Keratinocyte (primary cell): ENCODE data around the gene CCR7. TPM values are rescaled to one million over a fixed set of nuclear protein-coding genes. Genes with fewer than 3 reads are reported as not detected.

Source experiments
- DNase-seq: peaks from one replicate; pipeline ENCODE4 v3.0.0-alpha.2; 2011; ENCODE audit warnings: low read depth, missing footprints, low spot score
- FAIRE-seq: peaks from 2 replicates; lab custom pipeline; 2011; peaks lifted over from hg19 to GRCh38; lab: Jason Lieb, UNC
- H2AFZ ChIP-seq: 2 replicates; pipeline ENCODE4 v1.6.0; 2012; ENCODE audit warnings: low read length, control low read depth, inconsistent platforms; ENCODE audit not compliant: control insufficient read depth
- H3K27ac ChIP-seq: 2 replicates; pipeline ENCODE4 v1.5.1; 2011; ENCODE audit warnings: low read length; ENCODE audit not compliant: control insufficient read depth, insufficient read depth
- H3K27me3 ChIP-seq: 3 replicates; pipeline ENCODE4 v1.6.0; 2011; ENCODE audit warnings: low read length; ENCODE audit not compliant: control insufficient read depth, insufficient read depth; ENCODE audit errors: extremely low read depth
- H3K36me3 ChIP-seq, 2 experiments: 2 replicates in 1 of 2; 3 replicates in 1 of 2; pipeline ENCODE4 v1.5.1; 2011; ENCODE audit warnings: low read length in 2 of 2, mild to moderate bottlenecking in 1 of 2; ENCODE audit not compliant: control insufficient read depth in 2 of 2, insufficient read depth in 2 of 2; ENCODE audit errors: extremely low read depth in 1 of 2
- H3K4me1 ChIP-seq: 3 replicates; pipeline ENCODE4 v1.5.1; 2011; ENCODE audit warnings: low read length; ENCODE audit not compliant: control insufficient read depth, insufficient read depth; ENCODE audit errors: extremely low read depth
- H3K4me2 ChIP-seq: 3 replicates; pipeline ENCODE4 v1.6.0; 2011; ENCODE audit warnings: low read depth, low read length; ENCODE audit not compliant: control insufficient read depth, insufficient read depth; ENCODE audit errors: extremely low read depth
- H3K4me3 ChIP-seq, 3 experiments: fragments of 200-600 bp in 1 of 3; sonication (generic) in 1 of 3; 2 replicates in 2 of 3; 3 replicates in 1 of 3; pipeline ENCODE4 v1.5.1; 2011 to 2016; ENCODE audit warnings: low read length in 3 of 3, mild to moderate bottlenecking in 3 of 3, control low read depth in 2 of 3, inconsistent platforms in 1 of 3, low read depth in 1 of 3, mixed read lengths in 1 of 3, mixed run types in 1 of 3, moderate library complexity in 1 of 3; ENCODE audit not compliant: control insufficient read depth in 2 of 3, insufficient read depth in 2 of 3; ENCODE audit errors: extremely low read depth in 1 of 3
- H3K79me2 ChIP-seq: 2 replicates; pipeline ENCODE4 v1.6.0; 2012; ENCODE audit warnings: low read length; ENCODE audit not compliant: control insufficient read depth, insufficient read depth
- H3K9ac ChIP-seq: 3 replicates; pipeline ENCODE4 v1.6.0; 2011; ENCODE audit warnings: low read length; ENCODE audit not compliant: control insufficient read depth, insufficient read depth; ENCODE audit errors: extremely low read depth
- H3K9me1 ChIP-seq: 3 replicates; pipeline ENCODE4 v1.6.0; 2011; ENCODE audit warnings: low read length; ENCODE audit not compliant: control insufficient read depth, insufficient read depth; ENCODE audit errors: extremely low read depth
- H3K9me3 ChIP-seq: 2 replicates; pipeline ENCODE4 v1.5.1; 2012; ENCODE audit warnings: low read depth, low read length; ENCODE audit not compliant: control insufficient read depth
- H4K20me1 ChIP-seq: 3 replicates; pipeline ENCODE4 v1.6.0; 2011; ENCODE audit warnings: low read length; ENCODE audit not compliant: control insufficient read depth, insufficient read depth; ENCODE audit errors: extremely low read depth
- EZH2 ChIP-seq: IDR thresholded peaks from one replicate; pipeline ENCODE4 v1.6.1; 2012; ENCODE audit warnings: inconsistent platforms, mild to moderate bottlenecking, low read length, moderate library complexity
- dilution Hi-C: fragments of 300-500 bp; cut with MboI; formaldehyde crosslinking; loops from one replicate; pipeline ENCODE4 v1.7.0; 2020; ENCODE audit warnings: low sequenced_read_pairs; ENCODE audit not compliant: extremely low pct_ligation_motif_present
- polyA plus RNA-seq, 5 experiments: library from polyadenylated mRNA; depleted of rRNA in 3 of 5; stranded (reverse) in 3 of 5; stranded (forward) in 1 of 5; unstranded in 1 of 5; fragments of >200 nt; gene quantifications; 1 replicate in 1 of 5; 2 replicates in 3 of 5; 3 replicates in 1 of 5; pipeline versions ENCODE4 v1.2.1 to v1.2.3, GENCODE V29; 2011 to 2012; ENCODE audit warnings: missing spikeins in 2 of 5, low read depth in 1 of 5, low replicate concordance in 1 of 5
- TF ChIP-seq, protein P1 (sequence below), 3 experiments: IDR thresholded peaks in 1 of 3; conservative IDR thresholded peaks in 1 of 3; optimal IDR thresholded peaks in 1 of 3; 2 replicates in 2 of 3; 3 replicates in 1 of 3; pipeline versions ENCODE3 to v1.5.1; 2011; ENCODE audit warnings: low read length in 3 of 3, mild to moderate bottlenecking in 3 of 3, moderate library complexity in 2 of 3, control low read depth in 1 of 3, inconsistent platforms in 1 of 3; ENCODE audit not compliant: insufficient read depth in 2 of 3; ENCODE audit errors: extremely low read depth in 1 of 3

Gene CCR7
- polyA plus RNA-seq, 1 donor (not counting 4 experiments of a cell fraction or from before 2014, with no cell fraction given) = 0.16 TPM

DNA sequence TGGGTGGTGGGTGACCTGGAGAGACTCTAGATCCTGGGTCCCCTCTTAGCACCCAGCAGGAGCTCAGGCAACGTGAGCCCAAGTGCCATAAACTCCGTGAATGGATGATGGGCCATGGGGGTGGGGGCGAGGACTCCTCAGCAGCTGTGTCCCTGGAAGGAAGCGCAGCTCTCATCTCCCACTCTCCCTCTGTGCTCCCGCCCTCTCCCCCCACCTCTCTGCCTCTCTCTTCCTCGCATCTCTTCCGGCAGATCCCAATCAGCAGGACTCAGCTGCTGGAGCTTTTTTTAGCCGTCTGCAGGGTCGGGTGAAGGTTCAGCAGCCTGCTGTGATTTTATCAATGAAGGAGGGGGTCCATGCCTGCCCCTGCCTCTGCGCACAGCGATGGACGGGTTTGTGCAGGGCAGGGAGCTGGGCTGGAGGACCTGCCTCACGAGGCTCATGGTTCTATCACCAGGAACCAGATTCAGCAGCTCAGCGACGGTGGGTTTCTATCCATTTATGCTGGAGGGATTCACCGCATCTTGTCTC lies 8.3 kb downstream of the CCR7 start:
- H3K4me1 ChIP-seq = peaks cover 12% of the 10 kb centered on the region
- H3K4me2 ChIP-seq = no peak overlapping the region
- no peaks in the 10 kb centered on the region for H4K20me1 ChIP-seq
- peaks cover 19% of the 10 kb centered on the region for H3K27me3 ChIP-seq
- H3K9me3 ChIP-seq = no peaks in the 10 kb centered on the region
- no peaks in the 10 kb centered on the region for H3K79me2 ChIP-seq
- FAIRE-seq (no peak), DNase-seq (no peak)
- no peak overlapping the region for H3K27ac ChIP-seq
- TF ChIP-seq, protein P1, sequence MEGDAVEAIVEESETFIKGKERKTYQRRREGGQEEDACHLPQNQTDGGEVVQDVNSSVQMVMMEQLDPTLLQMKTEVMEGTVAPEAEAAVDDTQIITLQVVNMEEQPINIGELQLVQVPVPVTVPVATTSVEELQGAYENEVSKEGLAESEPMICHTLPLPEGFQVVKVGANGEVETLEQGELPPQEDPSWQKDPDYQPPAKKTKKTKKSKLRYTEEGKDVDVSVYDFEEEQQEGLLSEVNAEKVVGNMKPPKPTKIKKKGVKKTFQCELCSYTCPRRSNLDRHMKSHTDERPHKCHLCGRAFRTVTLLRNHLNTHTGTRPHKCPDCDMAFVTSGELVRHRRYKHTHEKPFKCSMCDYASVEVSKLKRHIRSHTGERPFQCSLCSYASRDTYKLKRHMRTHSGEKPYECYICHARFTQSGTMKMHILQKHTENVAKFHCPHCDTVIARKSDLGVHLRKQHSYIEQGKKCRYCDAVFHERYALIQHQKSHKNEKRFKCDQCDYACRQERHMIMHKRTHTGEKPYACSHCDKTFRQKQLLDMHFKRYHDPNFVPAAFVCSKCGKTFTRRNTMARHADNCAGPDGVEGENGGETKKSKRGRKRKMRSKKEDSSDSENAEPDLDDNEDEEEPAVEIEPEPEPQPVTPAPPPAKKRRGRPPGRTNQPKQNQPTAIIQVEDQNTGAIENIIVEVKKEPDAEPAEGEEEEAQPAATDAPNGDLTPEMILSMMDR (optimal IDR thresholded peaks at IDR 0.05 in 1 of 3, IDR thresholded peaks at IDR 0.05 in 1 of 3, conservative IDR thresholded peaks at IDR 0.05 in 1 of 3; ENCODE audit: extremely low read depth in 1 of 3, insufficient read depth in 2 of 3, low read length in 3 of 3) = no peak
- no peak for TF ChIP-seq EZH2
- dilution Hi-C loops = no loop called here
- no peak overlapping the region for H3K4me3 ChIP-seq
- no peaks in the 10 kb centered on the region for H3K9me1 ChIP-seq
- no peak overlapping the region for H2AFZ ChIP-seq
- H3K36me3 ChIP-seq = no peaks in the 10 kb centered on the region
- H3K9ac ChIP-seq = no peak overlapping the region

DNA sequence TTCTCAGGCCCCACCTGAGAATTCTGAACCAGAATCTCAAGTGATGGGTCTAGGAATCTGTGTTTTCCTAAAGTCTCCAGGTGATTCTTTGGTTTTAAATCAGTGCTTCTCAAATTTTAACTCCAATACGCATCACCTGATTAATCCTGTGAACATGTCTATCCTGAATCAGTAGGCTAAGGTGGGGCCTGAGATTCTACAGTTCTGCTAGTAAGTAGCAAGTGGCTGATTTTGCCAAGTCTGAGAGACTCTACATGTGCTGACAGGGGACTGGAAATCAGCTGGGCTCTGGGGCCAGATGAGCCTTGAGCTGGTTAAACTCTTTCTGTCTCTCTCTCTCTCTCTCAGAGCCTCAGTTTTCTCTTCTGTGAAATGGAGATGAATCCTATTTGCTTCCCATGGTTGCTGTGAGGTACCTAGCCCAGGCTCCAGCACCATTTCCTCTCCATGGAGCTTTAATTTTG lies 9.0 kb downstream of the CCR7 start:
- H2AFZ ChIP-seq = no peak overlapping the region
- H3K36me3 ChIP-seq = no peaks in the 10 kb centered on the region
- dilution Hi-C loops = no loop called here
- H3K9me3 ChIP-seq = no peaks in the 10 kb centered on the region
- peaks cover 21% of the 10 kb centered on the region for H3K27me3 ChIP-seq
- no peaks in the 10 kb centered on the region for H3K79me2 ChIP-seq
- H3K4me2 ChIP-seq = no peak overlapping the region
- no peak overlapping the region for H3K27ac ChIP-seq
- H4K20me1 ChIP-seq = no peaks in the 10 kb centered on the region
- TF ChIP-seq, protein P1 (optimal IDR thresholded peaks at IDR 0.05 in 1 of 3, IDR thresholded peaks at IDR 0.05 in 1 of 3, conservative IDR thresholded peaks at IDR 0.05 in 1 of 3; ENCODE audit: extremely low read depth in 1 of 3, insufficient read depth in 2 of 3, low read length in 3 of 3) = no peak
- no peak for TF ChIP-seq EZH2
- FAIRE-seq (no peak), DNase-seq (no peak)
- no peak overlapping the region for H3K4me3 ChIP-seq
- H3K9ac ChIP-seq = no peak overlapping the region
- peaks cover 12% of the 10 kb centered on the region for H3K4me1 ChIP-seq
- no peaks in the 10 kb centered on the region for H3K9me1 ChIP-seq
